ENCODE measurements around the gene MRGPRF.

Gene MRGPRF

DNA sequence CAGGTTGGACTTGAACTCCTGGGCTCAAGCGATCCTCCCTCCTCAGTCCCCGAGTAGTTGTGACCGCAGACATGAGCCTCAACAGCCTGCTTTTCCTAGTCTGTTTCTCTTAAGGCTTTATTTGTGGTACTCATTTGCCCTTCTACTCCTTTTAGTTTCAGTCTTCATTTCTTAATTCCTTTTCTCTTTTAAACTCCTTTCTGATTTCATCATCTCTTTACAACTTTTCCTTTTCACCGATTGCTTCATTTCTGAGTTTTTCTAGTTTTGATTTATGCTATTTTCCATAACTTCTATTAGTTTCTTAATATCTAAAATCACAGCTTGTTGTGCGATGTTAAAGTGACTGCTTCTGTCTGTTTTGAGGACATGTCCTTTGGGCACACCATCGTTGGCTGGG lies 17.3 kb upstream of the MRGPRF start:
- TF ChIP-seq, protein P1, sequence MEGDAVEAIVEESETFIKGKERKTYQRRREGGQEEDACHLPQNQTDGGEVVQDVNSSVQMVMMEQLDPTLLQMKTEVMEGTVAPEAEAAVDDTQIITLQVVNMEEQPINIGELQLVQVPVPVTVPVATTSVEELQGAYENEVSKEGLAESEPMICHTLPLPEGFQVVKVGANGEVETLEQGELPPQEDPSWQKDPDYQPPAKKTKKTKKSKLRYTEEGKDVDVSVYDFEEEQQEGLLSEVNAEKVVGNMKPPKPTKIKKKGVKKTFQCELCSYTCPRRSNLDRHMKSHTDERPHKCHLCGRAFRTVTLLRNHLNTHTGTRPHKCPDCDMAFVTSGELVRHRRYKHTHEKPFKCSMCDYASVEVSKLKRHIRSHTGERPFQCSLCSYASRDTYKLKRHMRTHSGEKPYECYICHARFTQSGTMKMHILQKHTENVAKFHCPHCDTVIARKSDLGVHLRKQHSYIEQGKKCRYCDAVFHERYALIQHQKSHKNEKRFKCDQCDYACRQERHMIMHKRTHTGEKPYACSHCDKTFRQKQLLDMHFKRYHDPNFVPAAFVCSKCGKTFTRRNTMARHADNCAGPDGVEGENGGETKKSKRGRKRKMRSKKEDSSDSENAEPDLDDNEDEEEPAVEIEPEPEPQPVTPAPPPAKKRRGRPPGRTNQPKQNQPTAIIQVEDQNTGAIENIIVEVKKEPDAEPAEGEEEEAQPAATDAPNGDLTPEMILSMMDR (IDR thresholded peaks at IDR 0.05; ENCODE audit: low read depth, low read length): no peak

GRCh38 chr11:69027704-69028372 lies 14.8 kb upstream of the MRGPRF start:
- Histone ChIP-seq H3K9me3 (no peaks in the 10 kb centered on the region), H3K4me1 (no peaks in the 10 kb centered on the region), H3K27me3 (no peaks in the 10 kb centered on the region), H3K4me3 (ENCODE audit: low read depth, low read length) (no peak overlapping the region), H3K36me3 (no peaks in the 10 kb centered on the region)
- no peak for DNase-seq
- TF ChIP-seq, protein P1 (IDR thresholded peaks at IDR 0.05; ENCODE audit: low read depth, low read length): no peak

More for the DNA sequence above, 17.3 kb upstream of the MRGPRF start:
- no peak for DNase-seq
- Histone ChIP-seq H3K36me3 (no peaks in the 10 kb centered on the region), H3K27me3 (no peaks in the 10 kb centered on the region), H3K4me3 (ENCODE audit: low read depth, low read length) (no peak overlapping the region), H3K4me1 (no peaks in the 10 kb centered on the region), H3K9me3 (no peaks in the 10 kb centered on the region)

DNA sequence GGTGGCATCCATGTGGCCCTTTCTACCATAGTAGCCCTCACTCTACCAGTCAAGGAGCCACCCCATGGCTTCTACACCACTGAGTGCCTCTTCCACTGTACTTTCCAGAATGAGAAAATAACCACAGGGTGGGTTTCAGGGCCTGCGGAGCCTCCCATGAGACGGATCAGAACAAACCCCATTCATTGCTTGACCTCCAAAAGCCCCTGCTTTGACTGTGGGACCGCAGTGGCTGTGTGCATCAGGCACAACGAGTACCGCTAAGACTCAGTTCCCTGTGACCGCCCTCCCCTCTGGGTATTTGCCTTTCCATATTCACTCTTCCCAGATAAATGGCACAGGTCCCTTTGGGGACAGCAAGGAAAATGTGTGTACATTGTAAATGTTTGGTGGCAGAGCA lies 11.5 kb upstream of the MRGPRF start:
- H3K9me3 ChIP-seq: no peaks in the 10 kb centered on the region
- DNase-seq: no peak
- H3K4me1 ChIP-seq: no peaks in the 10 kb centered on the region
- TF ChIP-seq, protein P1 (IDR thresholded peaks at IDR 0.05; ENCODE audit: low read depth, low read length): no peak
- H3K4me3 ChIP-seq (ENCODE audit: low read depth, low read length): no peak overlapping the region
- no peaks in the 10 kb centered on the region for H3K36me3 ChIP-seq
- H3K27me3 ChIP-seq: no peaks in the 10 kb centered on the region

GRCh38 chr11:69022260-69022659 lies 9.2 kb upstream of the MRGPRF start:
- H3K27me3 ChIP-seq: no peaks in the 10 kb centered on the region
- H3K9me3 ChIP-seq: no peaks in the 10 kb centered on the region
- no peak overlapping the region for H3K4me3 ChIP-seq (ENCODE audit: low read depth, low read length)
- TF ChIP-seq, protein P1 (IDR thresholded peaks at IDR 0.05; ENCODE audit: low read depth, low read length): no peak
- H3K36me3 ChIP-seq: no peaks in the 10 kb centered on the region
- H3K4me1 ChIP-seq: no peaks in the 10 kb centered on the region
- DNase-seq: no peak

DNA sequence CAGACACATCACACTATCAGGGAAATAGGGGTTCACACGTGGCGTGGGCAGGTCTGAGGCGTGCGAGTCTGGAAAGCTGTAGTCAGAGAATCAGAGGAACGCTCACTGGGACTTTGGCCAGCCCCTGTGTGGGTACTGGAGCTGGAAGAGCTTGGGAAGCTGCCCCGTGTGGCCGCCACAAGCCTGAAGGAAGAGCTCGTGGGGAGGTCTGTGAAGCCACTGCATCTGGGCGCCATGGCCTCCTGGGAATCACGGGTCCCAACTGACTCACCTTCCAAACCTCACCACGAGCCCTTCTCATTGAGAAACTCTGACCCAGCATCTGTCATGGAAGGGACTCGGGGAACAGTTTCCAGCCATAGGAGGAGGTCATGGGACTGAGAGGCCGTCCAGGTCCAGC lies 5.9 kb upstream of the MRGPRF start:
- H3K27me3 ChIP-seq: no peaks in the 10 kb centered on the region
- peaks cover 10% of the 10 kb centered on the region for H3K4me1 ChIP-seq
- DNase-seq: no peak
- H3K9me3 ChIP-seq: no peaks in the 10 kb centered on the region
- TF ChIP-seq, protein P1 (IDR thresholded peaks at IDR 0.05; ENCODE audit: low read depth, low read length): no peak
- H3K4me3 ChIP-seq (ENCODE audit: low read depth, low read length): no peak overlapping the region
- H3K36me3 ChIP-seq: no peaks in the 10 kb centered on the region

GRCh38 chr11:69017951-69018350 lies 4.9 kb upstream of the MRGPRF start:
- no peak for DNase-seq
- H3K27me3 ChIP-seq: no peaks in the 10 kb centered on the region
- no peaks in the 10 kb centered on the region for H3K9me3 ChIP-seq
- TF ChIP-seq, protein P1 (IDR thresholded peaks at IDR 0.05; ENCODE audit: low read depth, low read length): no peak
- no peak overlapping the region for H3K4me3 ChIP-seq (ENCODE audit: low read depth, low read length)
- peaks cover 14% of the 10 kb centered on the region for H3K4me1 ChIP-seq
- no peaks in the 10 kb centered on the region for H3K36me3 ChIP-seq
